HG03469 (cell line): ENCODE data around the gene HEXIM2.
"Not testable (repeated sequence)": the region's sequence is repeated elsewhere in the genome, so short reads cannot be mapped to it uniquely, and the experiment has no call there.

Experiments used
- ATAC-seq: cut with Tn5 transposase; IDR thresholded peaks from one replicate; pipeline ENCODE4 v1.9.1; 2021; ENCODE audit warnings: mild to moderate bottlenecking, moderate library complexity, moderate number of reproducible peaks; ENCODE audit not compliant: unreplicated experiment

The HEXIM2 gene

DNA sequence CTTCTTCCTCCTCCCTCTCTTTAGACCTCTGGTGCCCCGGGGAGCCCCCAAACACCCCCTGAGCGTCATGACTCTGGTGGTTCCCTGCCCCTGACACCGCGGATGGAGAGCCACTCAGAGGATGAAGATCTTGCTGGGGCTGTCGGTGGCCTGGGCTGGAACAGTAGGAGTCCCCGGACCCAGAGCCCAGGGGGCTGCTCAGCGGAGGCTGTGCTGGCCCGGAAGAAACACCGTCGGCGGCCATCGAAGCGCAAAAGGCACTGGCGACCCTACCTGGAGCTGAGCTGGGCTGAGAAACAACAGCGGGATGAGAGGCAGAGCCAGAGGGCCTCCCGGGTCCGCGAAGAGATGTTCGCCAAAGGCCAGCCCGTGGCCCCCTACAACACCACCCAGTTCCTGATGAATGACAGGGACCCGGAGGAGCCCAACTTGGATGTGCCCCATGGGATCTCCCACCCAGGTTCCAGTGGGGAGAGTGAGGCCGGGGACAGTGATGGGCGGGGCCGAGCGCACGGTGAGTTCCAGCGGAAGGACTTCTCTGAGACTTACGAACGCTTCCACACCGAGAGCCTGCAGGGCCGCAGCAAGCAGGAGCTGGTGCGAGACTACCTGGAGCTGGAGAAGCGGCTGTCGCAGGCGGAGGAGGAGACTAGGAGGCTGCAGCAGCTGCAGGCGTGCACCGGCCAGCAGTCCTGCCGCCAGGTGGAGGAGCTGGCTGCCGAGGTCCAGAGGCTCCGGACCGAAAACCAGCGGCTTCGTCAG lies 7.5 kb downstream of the HEXIM2 start:
- no peak for ATAC-seq

DNA sequence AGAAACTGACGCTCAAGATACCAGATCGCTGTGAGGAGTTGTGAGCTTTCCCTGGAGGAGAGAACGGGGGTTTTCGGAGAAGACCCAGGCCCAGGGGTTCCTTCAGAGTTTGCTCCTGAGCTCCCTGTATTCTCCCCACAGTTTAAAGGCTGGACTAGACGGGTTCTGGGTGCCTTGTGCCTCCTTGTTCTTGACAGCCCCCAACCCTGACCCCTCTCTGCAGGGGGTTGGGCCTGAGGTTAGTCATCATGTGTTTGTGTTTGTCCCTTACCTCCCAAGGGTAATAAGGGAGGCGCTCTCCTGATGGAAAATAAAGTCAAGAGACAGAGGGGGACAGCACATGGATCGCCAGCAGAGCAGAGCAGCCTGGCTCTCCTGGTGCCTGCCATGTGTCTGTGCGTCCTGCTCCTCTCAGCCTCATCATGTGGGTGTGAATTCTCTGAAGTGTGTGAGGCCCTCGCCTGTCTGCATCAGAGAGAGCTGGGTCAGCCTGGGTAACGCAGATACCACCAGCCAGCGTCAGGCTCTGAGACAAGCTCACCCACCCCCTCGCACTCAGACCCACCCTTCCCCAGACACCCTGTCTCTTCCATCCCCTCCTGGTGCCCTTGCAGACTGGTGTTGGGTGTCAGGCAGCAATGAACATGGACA lies 8.7 kb downstream of the HEXIM2 start:
- ATAC-seq: no peak

DNA sequence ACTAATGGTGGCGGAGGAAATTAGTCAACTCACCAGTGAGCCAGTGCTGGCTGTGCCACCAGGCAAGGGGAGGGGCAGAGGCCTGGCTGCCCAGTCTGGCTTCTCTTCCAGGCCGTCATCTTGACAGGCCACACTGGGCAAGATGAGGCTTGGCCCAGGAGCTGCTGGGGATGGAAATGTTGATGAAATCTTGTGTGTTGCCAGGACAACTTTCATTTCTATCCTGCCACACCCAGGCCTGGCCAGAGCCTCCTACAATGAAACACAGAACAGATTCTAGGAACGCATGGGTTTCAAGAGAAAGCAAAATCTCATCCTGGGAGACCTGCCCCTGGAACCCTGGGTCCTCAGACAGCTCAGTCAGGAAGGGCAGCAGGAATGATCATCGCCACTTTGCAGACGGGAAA lies 9.3 kb downstream of the HEXIM2 start:
- ATAC-seq: no peak

DNA sequence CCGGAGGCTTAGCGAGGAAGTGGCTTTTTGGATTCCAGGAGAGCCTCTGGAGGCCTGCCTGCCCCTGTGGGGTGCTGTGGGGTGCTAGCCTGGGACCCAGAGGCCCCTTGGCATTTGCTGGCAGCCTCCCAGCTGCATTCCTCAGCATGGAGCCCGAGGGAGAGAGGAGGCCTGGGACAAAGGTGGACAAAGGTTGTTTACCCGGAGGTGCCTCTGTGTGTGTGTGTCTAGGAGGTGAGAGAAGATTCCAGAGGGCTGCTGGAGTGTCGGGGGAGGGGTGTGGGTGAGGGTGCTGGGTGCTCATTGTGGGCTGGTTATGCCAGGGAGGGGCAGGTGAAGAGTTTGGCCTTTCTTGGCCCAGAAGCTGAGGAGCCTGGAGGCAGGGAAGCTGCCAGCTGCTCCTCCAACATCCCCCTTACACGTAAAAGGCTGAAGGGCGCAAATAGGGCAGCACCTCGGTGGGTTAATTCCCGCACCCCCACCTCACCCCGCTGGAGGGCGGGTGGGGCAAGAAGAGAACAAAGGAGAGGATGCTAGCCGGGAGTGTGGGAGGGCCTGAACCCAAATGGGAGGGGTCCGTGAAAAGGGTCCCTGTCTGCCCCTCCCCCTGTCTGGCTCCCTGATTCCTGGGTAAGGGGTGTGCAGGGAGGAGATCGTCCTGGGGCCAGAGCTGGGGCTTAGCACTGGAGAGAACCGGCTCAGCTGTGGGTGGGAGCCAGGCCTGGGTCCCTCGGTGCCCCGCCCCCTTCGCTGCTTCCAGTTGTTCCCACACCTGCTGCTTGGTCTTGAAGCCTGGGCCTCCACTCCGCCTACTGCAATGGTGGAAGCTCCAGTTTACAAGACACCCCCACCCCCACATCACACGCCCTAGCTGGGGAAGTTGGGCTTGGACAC lies 9.9 kb downstream of the HEXIM2 start:
- ATAC-seq: no peak

DNA sequence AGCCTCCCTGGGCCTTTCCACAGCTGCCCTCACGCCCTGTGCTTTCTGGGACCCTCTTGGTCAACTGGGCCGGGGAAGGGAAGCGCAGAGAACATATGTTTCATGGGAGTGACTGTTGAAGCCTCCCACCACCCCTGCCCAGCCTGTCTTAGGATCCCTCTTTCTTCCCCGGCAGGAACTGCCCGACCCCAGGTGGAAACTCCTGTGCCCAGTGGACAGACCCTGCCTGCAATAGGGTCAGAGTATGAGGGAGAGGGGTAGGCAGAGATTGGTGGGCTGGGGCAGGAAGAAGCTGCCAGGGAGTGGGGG lies 10.5 kb downstream of the HEXIM2 start:
- ATAC-seq: no peak

DNA sequence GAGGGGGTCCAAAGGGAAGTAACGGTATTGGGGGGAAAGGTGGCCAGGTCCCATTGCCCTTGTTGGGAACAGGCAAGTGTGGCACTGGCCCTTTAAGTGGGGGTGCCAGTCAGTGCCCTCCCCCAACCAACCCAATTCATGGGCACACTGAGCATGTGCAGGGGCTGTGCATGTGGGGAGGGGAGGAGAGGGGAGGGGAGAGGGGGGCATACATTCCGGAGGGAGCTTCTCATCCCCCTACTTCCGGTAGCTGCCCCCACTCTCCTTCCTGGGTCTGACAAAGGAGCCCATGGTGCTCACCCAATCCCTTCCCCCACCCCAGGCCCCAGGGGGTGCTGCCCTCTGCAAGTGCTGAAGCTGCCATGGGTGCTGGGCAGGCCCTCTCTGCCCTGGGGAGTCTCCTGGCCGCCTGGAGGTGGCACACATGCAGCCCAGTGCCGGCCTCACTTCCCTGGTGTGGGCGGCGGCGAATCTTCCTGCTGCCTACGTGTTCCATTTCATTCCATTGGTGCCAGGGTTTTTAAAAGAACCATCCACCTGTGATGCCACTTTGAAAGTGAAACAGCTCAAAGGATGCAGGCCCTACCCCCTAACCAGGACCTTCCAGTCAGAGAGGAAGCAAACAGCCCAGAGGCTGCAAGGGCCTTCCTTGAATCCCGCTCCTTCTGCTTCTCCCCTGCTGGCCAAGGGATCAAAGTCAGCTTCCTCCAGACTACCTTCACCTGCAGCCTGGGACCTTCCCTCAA lies 11.0 kb downstream of the HEXIM2 start:
- no peak for ATAC-seq

DNA sequence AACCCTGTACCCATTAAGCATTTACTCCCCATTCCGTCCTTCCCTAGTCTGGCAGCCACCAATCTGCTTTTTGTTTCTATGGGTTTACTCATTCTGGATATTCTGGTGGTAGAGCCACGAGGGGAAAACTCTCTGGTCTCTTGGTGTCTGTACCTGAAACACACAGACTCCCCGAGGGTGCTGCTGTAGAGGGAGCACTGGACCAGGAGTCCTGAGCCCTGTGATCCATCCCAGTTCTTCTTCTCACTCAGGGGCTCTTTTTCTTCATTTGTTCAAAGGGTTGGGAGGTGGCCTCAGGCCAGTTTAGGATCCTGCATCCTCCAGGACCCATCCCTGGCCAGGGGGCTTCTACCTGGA lies 14.1 kb downstream of the HEXIM2 start:
- ATAC-seq: no peak

DNA sequence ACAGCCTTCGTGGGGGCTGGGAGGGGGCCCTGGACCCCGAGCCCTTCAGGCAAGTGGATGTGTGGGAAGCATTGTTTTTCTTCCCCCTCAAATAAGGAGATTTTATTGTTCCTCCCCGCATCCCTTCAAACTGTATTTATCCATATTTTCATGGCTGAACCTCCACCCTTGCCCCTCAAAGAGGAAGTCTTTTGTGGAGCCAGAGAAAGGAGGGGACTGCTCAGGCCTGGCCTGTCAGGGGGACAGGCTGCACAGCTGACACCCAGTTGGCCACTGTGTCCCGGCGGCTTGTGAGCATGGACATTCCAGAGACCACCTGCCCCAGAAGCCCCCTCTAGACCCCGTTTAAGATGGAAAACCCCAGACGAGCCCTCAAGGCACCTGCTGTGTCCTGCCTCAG lies 15.9 kb downstream of the HEXIM2 start:
- no peak for ATAC-seq

DNA sequence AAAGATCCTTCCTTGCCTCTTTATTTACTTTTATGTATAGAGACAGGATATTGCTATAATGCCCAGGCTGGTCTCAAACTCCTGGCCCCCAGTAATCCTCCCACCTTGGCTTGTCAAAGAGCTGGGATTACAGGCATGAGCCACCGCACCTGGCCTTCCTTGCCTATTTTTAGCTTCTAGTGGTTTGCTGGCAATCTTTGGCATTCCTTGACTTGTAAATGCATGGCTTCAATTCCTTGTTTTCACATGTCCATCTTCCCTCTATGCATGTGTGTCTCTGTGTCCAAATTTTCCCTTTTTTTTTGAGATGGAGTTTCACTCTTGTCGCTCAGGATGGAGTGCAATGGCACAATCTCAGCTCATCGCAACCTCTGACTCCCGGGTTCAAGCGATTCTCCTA lies 22.5 kb downstream of the HEXIM2 start:
- ATAC-seq: no peak

DNA sequence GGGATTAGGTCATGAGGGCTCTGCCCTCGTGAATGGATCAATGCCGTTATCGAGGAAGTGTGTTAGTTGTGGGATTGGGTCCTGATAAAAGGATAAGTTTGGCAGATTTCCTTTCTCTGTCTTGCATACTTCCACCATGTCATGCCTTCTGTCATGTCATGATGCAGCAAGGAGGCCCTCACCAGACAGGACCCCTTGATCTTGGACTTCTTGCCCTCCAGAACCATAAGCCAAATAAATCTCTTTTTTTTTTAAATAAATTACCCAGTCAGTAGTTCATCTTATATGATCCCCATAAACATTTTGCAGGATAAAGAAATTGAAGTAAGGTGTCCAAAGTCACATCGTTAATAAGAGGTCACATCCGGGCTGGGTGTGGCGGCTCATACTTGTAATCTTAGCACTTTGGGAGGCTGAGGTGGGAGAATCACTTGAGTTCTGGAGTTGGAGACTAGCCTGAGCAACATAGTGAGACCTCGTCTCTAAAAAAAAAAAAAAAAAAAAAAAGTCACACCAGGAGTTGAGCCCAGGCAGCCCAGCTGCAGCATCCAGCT lies 25.2 kb downstream of the HEXIM2 start:
- no peak for ATAC-seq

DNA sequence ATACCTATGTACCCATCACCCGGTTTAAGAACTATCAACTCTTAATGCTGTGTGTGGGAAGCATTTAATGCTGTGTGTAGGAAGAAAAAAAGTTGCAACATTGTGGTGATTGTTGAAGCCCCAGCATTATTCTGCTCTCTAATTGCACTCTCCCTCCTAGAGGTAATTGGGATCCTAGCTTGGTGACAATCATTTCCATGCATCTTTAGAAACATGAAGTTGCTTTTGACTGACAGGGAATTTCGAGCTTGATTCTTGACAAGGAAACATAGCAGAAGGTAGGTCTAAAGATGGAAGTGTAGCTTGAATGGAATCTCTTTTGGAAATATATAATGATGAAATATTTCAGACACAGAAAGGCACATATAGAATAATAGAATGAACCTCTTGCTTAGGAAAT lies 27.3 kb downstream of the HEXIM2 start:
- no peak for ATAC-seq

DNA sequence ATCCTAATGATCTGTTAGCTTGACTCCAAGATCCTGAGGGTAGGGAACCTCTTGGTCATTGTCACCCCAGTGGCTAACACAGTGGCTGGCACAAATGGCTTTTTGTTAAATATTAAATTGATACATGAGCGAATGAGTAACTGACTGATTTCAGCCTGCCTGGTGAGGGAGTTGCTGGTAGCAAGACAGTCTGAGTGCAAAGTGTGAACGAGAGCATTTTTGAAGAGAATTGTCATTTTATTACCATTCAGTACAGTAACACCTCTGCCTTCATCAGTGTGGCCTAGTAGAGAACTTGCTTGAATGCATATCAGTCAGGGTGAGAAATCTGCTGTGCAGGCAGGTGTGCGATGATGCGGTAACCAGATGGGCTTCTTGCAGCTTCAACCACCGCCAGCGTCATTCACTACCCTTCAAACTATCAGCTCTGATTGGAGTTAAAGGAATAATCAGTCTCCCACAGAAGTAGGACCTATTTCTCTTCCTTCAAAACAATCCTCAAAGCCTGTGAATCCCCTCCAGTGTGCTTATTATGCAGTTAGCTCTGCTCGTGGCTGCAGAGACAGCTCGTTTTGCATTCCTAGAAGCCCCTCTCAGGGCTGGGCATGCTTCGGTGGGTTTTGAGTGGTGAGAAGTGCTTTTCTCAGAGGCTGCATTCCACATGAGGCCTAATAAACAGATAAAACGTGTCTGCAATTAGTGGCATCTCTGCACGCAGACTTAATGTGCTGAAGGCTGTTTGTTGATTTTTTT lies 29.0 kb downstream of the HEXIM2 start:
- no peak for ATAC-seq

DNA sequence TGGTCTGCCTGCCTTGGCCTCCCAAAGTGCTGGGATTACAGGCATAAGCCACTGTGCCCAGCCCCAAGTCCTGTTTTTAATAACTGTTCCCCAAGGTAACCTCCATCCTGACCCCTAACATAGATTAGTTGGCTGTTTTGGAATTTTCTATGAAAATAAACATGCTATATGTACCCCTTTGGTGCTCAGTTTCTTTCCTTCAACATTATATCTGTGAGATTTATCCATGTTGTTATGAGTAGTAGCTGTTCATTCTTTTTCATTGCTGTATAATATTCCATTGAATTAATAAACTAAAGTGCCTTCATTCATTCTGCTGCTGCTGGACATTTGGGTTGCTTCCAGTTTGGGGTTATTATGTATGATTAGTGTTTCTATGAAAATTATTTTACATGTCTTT lies 33.7 kb downstream of the HEXIM2 start:
- no peak for ATAC-seq

DNA sequence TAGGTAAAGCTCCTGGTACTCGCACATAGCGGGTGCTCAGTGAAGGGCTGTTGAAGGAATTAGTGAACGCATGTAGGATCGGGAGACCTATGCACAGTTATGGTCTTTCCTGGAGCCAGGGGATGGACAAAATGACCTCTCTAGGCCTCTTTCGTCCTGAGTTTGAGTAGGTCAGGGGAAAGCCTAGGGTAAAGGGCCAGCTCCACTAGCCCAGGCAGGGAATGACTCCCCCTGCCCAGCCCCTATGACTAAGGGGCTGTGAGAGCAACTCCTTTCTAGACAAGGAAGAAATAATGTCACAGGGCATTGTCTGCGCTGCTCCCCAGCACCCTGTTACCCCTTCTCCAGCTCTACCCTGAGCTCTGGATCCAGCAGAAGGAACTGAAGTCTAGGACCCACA lies 35.4 kb downstream of the HEXIM2 start:
- no peak for ATAC-seq

DNA sequence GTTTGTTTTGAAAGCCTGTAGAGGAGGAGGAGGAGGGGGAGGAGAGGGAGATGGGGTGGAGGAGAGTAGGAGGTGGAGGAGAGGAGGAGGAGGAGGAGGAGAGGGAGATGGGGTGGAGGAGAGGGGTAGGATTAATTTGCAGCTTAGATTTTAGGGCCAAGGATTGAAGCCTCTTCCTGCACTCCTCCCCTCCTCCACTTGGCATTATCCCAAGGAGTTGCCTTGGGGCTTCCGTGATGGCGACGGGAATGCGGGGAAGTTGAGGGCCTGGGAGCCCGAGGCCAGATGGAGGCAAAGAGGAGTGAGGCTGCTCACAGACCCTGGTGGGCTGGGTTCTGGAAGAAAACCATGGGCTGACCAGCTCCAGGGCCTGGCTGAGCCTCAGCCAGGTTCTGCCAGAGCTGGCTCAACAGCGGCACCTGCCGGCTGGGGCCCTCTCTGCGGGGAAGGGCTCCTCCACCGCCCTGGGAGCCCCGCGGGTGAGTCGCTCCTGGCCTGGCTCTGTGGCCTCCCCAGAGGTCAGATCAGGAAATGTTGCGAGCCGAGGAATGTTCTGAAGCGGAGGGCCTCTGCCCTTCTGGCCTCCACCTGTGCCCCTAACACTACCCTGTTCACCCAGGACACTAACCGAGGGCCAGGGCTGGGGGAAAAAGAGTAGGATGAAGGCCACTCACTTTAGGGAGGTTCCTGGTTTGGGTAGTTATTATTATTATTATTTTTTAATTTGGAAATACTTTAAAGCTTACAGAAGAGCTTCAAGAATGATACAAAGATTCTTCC lies 36.1 kb downstream of the HEXIM2 start:
- no peak for ATAC-seq

DNA sequence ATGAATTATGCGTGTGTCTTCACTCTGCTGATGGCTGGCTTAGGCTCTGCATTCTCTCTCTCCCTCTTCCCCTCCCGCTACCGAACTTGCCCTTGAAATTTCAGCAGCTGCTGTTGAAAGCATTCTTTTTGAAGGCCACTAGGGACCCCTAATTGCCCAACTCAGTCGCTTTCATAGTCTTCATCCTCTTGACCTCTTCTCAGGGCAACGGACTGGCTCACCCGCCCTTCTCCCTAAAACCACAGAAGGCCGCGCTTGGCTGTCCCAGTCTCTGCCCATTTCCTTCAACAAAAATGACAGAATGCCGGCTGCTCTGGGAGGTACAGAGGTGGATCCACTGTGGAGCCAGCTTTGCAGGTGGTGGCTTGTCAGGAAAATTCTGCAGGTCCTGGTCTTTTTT lies 39.0 kb downstream of the HEXIM2 start:
- ATAC-seq: no peak

DNA sequence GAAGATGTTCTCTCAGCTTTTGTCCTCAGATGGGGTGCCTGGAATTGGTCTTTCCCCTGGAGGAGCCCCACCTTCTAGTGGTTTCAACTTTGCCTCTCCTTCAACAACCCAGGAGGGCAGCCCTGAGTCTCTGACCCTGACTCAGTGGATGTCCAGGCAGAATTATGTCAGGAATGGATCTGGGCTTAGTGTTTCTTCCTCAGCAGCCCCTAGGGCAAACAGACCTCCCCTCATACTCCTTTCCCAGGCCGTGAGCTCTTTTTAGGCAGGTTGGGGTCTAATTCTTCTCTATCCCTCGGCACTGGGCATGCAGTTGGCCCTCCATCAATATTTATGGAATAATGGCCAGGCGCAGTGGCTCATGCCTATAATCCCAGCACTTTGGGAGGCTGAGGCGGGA lies 39.8 kb downstream of the HEXIM2 start:
- no peak for ATAC-seq

DNA sequence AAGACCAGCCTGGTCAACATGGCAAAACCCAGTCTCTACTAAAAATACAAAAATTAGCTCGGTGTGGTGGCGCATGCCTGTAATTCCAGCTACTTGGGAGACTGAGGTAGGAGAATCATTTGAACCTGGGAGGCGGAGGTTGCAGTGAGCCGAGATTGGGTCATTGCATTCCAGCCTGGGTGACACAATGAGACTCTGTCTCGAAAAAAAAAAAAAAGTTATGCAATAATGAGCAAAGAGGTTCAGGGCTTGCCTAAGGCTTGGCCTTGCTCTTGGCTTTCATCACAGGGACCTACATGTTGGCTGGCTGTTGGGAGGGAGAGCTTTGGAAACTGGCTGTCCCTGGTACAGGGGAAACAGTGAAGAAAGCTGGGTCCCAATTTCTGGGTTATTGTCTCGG lies 40.2 kb downstream of the HEXIM2 start:
- ATAC-seq: not testable (repeated sequence)

DNA sequence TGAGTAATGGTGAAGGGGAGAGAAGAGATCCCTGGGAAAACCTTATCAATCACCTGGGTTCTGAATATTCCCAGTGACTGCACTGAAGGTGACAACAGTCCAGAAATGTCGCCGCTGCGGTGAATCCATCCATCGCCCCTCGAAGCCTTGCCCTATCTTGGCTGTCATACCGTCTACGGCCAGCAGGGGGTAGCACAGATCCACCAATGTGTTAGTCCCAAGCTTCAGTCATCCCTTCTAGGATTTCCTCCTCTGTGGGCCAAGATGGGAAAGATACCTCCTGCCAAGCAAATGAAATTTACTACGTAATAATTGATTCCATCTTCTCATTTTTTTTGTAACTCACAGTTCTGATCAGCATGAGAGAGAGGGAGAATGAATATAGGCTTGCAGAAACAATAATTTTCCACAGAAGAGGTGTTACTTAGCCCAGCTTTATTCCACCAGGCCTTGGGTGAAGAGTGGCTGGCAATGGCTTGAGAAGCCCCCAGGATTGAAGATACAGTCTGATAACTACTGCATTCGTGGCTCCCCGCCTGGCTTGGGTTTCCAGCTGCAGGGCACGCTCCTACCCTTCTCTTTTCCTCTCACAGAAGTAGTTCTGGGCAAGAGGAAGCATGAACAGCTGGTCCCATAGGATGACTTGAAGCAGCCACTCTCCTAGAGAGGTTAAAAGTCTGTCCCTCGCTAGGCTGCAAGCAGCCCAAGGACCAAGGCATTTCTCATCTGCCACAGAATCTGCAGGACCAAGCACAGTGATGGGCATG lies 57.4 kb downstream of the HEXIM2 start:
- ATAC-seq: no peak
